GM18861 (cell line): ENCODE results near the gene ROM1.
"Not testable (repeated sequence)": the region's sequence is repeated elsewhere in the genome, so short reads cannot be mapped to it uniquely, and the experiment has no call there.

Experiments used
- ATAC-seq: cut with Tn5 transposase; IDR thresholded peaks from one replicate; pipeline ENCODE4 v1.9.1; 2021; ENCODE audit not compliant: unreplicated experiment

The ROM1 gene

GRCh38 chr11:62607714-62608113, 5.3 kb upstream of the ROM1 start:
- ATAC-seq, result no peak

DNA sequence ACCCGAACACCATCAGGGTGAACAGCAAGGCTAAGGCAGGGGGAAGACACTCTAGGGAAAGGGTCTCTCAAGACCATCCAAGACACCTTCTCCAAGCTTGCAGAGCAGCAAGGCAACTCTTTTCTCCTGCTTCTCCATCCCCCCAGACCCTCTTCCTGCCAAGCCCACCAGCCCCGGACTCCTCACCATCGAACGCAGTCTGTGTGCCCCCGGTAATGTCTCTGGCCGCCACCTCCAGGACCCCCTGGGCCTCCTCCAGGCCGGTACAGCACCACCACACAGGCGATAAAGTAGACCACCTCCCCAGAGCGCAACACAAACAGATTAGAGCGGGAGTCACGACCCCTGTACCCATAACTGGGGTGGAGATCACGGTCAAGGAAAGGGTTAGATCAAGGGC, 4.3 kb upstream of the ROM1 start:
- ATAC-seq, result no peak

DNA sequence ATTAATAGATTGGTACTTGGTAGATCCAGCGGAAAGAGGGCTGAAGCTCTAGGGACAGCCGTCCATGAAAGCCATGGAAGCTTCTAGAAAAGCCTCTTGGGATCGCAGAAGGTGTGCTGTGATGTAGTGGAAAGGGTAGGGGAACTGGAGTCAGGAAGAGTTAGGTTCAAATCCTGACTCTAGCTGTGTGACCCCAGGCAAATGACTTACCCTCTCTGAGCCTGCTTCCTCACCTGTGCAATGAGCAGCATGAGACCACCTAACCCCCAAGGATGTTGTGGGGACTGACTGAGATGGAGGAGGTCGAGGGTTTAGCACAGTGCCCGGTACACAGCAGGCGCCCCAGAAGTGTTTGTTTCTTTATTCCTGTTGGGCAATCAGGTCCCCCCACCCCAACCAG, 2.7 kb upstream of the ROM1 start:
- no peak for ATAC-seq

DNA sequence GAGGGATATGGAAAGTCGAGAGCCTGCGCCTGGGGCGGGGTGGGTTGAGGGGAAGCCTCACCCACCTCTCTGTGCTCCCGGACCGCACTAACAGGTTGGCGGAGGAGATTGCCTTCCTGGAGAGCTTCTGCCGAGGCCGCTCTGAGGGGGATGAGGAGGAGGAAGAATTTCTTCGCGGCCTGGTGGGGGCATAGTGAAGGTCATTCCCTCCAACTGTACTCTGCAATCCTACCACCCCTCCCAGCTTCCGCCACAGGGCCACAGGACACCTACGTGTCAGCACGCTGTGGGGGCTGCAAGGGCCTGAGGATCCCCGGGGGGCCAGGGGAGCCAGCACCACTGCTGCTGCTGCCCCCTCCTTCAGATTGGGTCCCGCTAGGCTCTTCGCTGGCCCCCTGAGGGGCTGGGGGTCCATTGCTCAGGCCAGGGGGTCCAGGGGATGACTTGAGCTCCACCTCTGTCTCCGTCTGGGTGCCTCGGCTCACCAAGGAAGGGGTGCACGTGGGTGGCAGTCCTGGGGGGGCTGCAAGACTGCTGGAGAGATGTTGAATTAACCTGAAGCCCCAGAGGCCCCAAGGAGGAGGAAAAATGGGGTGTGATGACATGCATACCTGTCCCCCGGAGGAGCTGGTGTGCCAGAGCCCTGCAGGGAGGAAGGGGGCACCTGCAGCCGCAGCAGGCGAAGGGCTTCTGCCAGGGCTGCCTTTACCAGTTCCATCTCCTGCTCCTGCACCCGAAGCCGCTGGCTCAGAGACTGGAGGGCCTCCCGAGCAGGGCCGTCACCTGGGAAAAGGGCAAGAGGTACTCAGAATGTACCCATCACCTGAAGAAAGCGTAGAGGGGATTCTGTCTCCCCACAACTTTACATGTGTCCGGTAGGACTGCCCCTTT, 2.0 kb upstream of the ROM1 start:
- no peak for ATAC-seq

GRCh38 chr11:62611705-62612365, 1.2 kb upstream of the ROM1 start:
- ATAC-seq, result no peak

GRCh38 chr11:62613291-62613778, 278 bp downstream of the ROM1 start:
- no peak for ATAC-seq

GRCh38 chr11:62614275-62614674, 1.2 kb downstream of the ROM1 start:
- ATAC-seq, result no peak

GRCh38 chr11:62615521-62615920, 2.5 kb downstream of the ROM1 start:
- no peak for ATAC-seq

- not testable (repeated sequence) for ATAC-seq
These were observed 3.9 kb downstream of the ROM1 start for GRCh38 chr11:62616957-62617356.

GRCh38 chr11:62621027-62621566, 8.0 kb downstream of the ROM1 start:
- ATAC-seq, result no peak

DNA sequence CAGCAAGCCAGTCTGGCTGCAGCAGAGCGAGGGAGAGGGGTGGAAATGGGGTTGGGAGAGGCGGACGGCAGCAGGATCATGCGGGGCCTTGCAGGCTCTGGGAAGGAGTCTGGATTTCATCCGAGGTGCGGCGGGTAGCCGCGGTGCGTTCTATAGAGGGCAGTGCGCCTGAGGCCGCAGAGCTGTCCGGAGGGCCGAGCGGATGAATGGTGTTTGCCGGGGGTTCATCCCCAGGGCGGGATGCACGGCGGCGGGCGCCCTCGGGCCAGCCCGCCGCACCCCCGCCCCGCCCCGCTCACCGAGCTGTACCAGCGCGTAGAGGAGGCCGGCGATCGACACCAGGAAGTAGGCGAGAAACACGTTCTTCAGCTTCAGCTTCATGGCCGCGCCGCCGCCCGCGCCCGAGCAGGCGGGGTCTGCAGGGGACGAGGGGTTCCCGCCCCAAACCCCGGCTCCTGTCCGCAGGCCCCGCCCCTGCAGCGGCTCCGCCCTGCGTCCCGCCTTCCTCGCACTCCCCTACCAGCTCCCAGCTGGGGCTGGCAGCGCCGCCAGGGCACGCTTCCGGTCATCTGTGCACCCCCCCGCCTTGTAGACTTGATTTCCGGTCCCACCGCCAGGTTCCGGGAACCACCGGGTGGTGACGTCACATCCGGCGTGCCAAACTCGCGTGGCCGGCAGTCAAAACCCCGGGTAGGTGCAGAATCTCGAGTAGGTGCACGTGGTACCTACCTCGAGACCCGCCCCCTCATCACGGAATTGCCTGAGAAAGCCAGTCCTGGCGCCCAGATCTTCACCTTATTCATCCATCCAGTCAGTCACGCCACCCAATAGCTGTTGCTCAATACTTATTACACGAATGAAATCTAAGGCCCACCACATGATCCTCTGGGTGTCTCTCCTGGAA, 8.8 kb downstream of the ROM1 start, which contains the start of gene B3GAT3:
Gene B3GAT3, minus strand, starts transcription at position 420 of the 904 bp plus-strand sequence. Its CDS starts 39 bp downstream, at position 381.
- peak; percentile 91 for ATAC-seq

- ATAC-seq, result no peak
These were observed 9.5 kb downstream of the ROM1 start for GRCh38 chr11:62622476-62623089.

GRCh38 chr11:62627713-62628112, 14.7 kb downstream of the ROM1 start:
- no peak for ATAC-seq

- ATAC-seq, result no peak
These were observed 19.4 kb downstream of the ROM1 start for GRCh38 chr11:62632492-62632891.

GRCh38 chr11:62644220-62644619, 31.2 kb downstream of the ROM1 start:
- ATAC-seq, result no peak

- no peak for ATAC-seq
These were observed 32.6 kb downstream of the ROM1 start for GRCh38 chr11:62645671-62645945.

- ATAC-seq, result peak; percentile 81
These were observed 33.1 kb downstream of the ROM1 start, which contains the start of gene GANAB for GRCh38 chr11:62645946-62646824. TSS of gene GANAB (minus strand) at chr11:62646613. CDS start at chr11:62646599, 14 bp downstream.

DNA sequence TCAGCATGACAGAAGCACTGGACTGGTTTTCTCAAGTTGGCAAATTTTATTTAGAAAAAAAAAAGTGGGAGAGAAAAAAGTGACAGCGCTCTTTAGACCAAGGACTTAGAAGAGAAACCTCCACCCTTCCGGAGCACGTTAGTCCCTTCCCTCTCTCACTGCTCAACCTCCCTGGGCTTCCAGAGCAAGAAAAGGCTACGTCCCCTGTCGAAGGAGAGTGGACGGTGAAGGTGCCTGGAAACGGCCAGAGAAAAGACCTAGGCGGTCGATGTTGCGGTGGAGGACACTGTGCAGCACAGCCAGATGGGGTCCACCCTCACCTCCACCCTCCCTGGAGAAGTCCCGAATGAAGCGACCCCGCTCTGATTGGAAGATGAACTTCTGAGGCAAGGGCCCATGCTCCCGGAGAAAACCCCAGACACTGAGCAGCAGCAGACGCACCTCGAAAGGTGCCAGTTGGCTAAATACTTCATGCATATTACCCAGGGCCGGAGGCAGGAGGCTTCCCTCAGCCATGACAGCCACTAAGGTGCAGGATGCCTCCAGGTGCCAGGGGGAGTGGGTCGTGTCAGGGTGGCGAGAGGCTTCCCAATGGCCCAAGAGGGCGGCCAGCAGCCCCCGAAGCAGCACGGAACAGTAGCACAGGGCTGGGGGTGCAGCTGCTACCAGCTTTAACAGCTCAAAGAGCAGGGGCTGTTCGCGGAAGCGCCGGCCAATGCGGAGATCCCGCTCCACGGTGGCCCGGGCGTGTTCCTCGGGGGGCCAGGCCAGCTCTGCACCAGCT, 34.0 kb downstream of the ROM1 start:
- ATAC-seq, result no peak

- no peak for ATAC-seq
These were observed 34.5 kb downstream of the ROM1 start for GRCh38 chr11:62647609-62648005.
